Fibroblast of lung (primary cell): ENCODE data around the gene PPA1. TPM values are rescaled to one million over a fixed set of nuclear protein-coding genes. Genes with fewer than 3 reads are reported as not detected.

Experiments
- DNase-seq, 2 donors: peaks; one replicate each; pipeline versions ENCODE4 v3.0.0 to v3.0.0-alpha.2; 2010; ENCODE audit warnings: low read depth in 2 of 2
- H2AFZ ChIP-seq: 2 replicates; pipeline ENCODE4 v1.5.1; 2012; ENCODE audit warnings: low read length, control low read depth, inconsistent platforms
- H3K27ac ChIP-seq: 2 replicates; pipeline ENCODE4 v1.5.1; 2011; ENCODE audit warnings: low read length, control low read depth; ENCODE audit not compliant: insufficient read depth
- H3K27me3 ChIP-seq: 2 replicates; pipeline ENCODE4 v1.5.1; 2011; ENCODE audit warnings: mild to moderate bottlenecking, low read length; ENCODE audit not compliant: control insufficient read depth, insufficient read depth
- H3K36me3 ChIP-seq: 2 replicates; pipeline ENCODE4 v1.5.1; 2011; ENCODE audit warnings: low read length; ENCODE audit not compliant: control insufficient read depth, insufficient read depth
- H3K4me1 ChIP-seq: 2 replicates; pipeline ENCODE4 v1.5.1; 2011; ENCODE audit warnings: low read length; ENCODE audit not compliant: control insufficient read depth, insufficient read depth; ENCODE audit errors: extremely low read depth
- H3K4me2 ChIP-seq: 2 replicates; pipeline ENCODE4 v1.5.1; 2011; ENCODE audit warnings: low read length, control low read depth; ENCODE audit not compliant: insufficient read depth; ENCODE audit errors: extremely low read depth
- H3K4me3 ChIP-seq, 4 experiments: fragments of 200-600 bp in 1 of 4; sonication (generic) in 1 of 4; replicated peaks in 1 of 4; 2 replicates each; pipeline ENCODE4 v1.5.1; 2011 to 2016; ENCODE audit warnings: low read length in 4 of 4, low read depth in 3 of 4, mild to moderate bottlenecking in 3 of 4, control low read depth in 2 of 4, inconsistent platforms in 1 of 4, mixed read lengths in 1 of 4; ENCODE audit not compliant: insufficient read depth in 1 of 4; ENCODE audit errors: control extremely low read depth in 1 of 4
- H3K79me2 ChIP-seq: 2 replicates; pipeline ENCODE4 v1.5.1; 2012; ENCODE audit warnings: mild to moderate bottlenecking, low read length, inconsistent platforms; ENCODE audit not compliant: control insufficient read depth, insufficient read depth
- H3K9ac ChIP-seq: 2 replicates; pipeline ENCODE4 v1.5.1; 2011; ENCODE audit warnings: mild to moderate bottlenecking, low read length, control low read depth; ENCODE audit not compliant: insufficient read depth
- H3K9me3 ChIP-seq: 2 replicates; pipeline ENCODE4 v1.5.1; 2012; ENCODE audit warnings: low read depth, low read length; ENCODE audit not compliant: control insufficient read depth, insufficient read depth
- H4K20me1 ChIP-seq: 2 replicates; pipeline ENCODE4 v1.5.1; 2011; ENCODE audit warnings: low read length; ENCODE audit not compliant: control insufficient read depth, insufficient read depth; ENCODE audit errors: extremely low read depth
- CTCF ChIP-seq, 2 donors: IDR thresholded peaks in 1 of 2; conservative IDR thresholded peaks in 1 of 2; 1 replicate in 1 of 2; 2 replicates in 1 of 2; pipeline ENCODE4 v1.5.1; 2011 to 2012; ENCODE audit warnings: low read length in 2 of 2, control low read depth in 1 of 2, inconsistent platforms in 1 of 2, low read depth in 1 of 2, mild to moderate bottlenecking in 1 of 2
- EZH2 ChIP-seq: IDR thresholded peaks from 2 replicates; pipeline ENCODE4 v1.5.1; 2012; ENCODE audit warnings: low read length, control low read depth, mild to moderate bottlenecking; ENCODE audit errors: missing control alignments
- polyA plus RNA-seq, 2 donors: library from polyadenylated mRNA; depleted of rRNA in 1 of 2; stranded (reverse) in 1 of 2; unstranded in 1 of 2; fragments of >200 nt; gene quantifications; 2 replicates each; pipeline ENCODE4 v1.2.1, GENCODE V29; 2011 to 2012; ENCODE audit warnings: missing spikeins in 1 of 2
- total RNA-seq: library from RNA; depleted of rRNA; stranded (reverse); fragments of >200 nt; gene quantifications from 2 replicates; pipeline ENCODE4 v1.2.1, GENCODE V29; 2014

PPA1 gene
- total and polyA plus RNA-seq, 2 donors (not counting 1 experiment from before 2014, with no cell fraction given): 167 to 287 TPM

- Histone ChIP-seq H2AFZ (no peak overlapping the region), H3K4me3 (no peak overlapping the region), H3K27me3 (peaks cover 4% of the 10 kb centered on the region), H3K4me1 (no peaks in the 10 kb centered on the region), H3K36me3 (no peaks in the 10 kb centered on the region), H3K27ac (no peak overlapping the region), H3K4me2 (no peak overlapping the region), H4K20me1 (no peaks in the 10 kb centered on the region), H3K79me2 (no peaks in the 10 kb centered on the region), H3K9me3 (no peaks in the 10 kb centered on the region), H3K9ac (no peak overlapping the region)
- no peak for DNase-seq
- TF ChIP-seq EZH2 (no peak), CTCF (conservative IDR thresholded peaks at IDR 0.05 in 1 of 2, IDR thresholded peaks at IDR 0.05 in 1 of 2; ENCODE audit: low read depth in 1 of 2, low read length in 2 of 2) (no peak)
Measured at GRCh38 chr10:70178139-70178725, 55.0 kb downstream of the PPA1 start.

GRCh38 chr10:70176441-70176840, 56.8 kb downstream of the PPA1 start:
- Histone ChIP-seq H3K9me3 (no peaks in the 10 kb centered on the region), H2AFZ (no peak overlapping the region), H3K9ac (no peak overlapping the region), H3K4me1 (no peaks in the 10 kb centered on the region), H3K4me3 (no peak overlapping the region), H3K79me2 (no peaks in the 10 kb centered on the region), H3K27me3 (no peaks in the 10 kb centered on the region), H3K36me3 (no peaks in the 10 kb centered on the region), H3K27ac (no peak overlapping the region), H3K4me2 (no peak overlapping the region), H4K20me1 (no peaks in the 10 kb centered on the region)
- peak in 1 of 2 donors; percentile 4 for DNase-seq
- TF ChIP-seq CTCF (conservative IDR thresholded peaks at IDR 0.05 in 1 of 2, IDR thresholded peaks at IDR 0.05 in 1 of 2; ENCODE audit: low read depth in 1 of 2, low read length in 2 of 2) (no peak), EZH2 (no peak)

GRCh38 chr10:70175516-70175915, 57.7 kb downstream of the PPA1 start:
- Histone ChIP-seq H3K9me3 (no peaks in the 10 kb centered on the region), H3K27me3 (no peaks in the 10 kb centered on the region), H2AFZ (no peak overlapping the region), H3K4me2 (no peak overlapping the region), H3K36me3 (no peaks in the 10 kb centered on the region), H3K4me1 (no peaks in the 10 kb centered on the region), H3K79me2 (no peaks in the 10 kb centered on the region), H3K9ac (no peak overlapping the region), H4K20me1 (no peaks in the 10 kb centered on the region), H3K4me3 (no peak overlapping the region), H3K27ac (no peak overlapping the region)
- DNase-seq: no peak
- TF ChIP-seq CTCF (conservative IDR thresholded peaks at IDR 0.05 in 1 of 2, IDR thresholded peaks at IDR 0.05 in 1 of 2; ENCODE audit: low read depth in 1 of 2, low read length in 2 of 2): no peak
- no peak for TF ChIP-seq EZH2
